Natural killer cell (primary cell): ENCODE results near the gene KLHL4. TPM values are rescaled to one million over a fixed set of nuclear protein-coding genes. Genes with fewer than 3 reads are reported as not detected.
"Not testable (repeated sequence)": the region's sequence is repeated elsewhere in the genome, so short reads cannot be mapped to it uniquely, and the experiment has no call there.

Experiments used
- ATAC-seq, 3 donors: fragments of 150-1000 bp in 2 of 3; fragments of 200-7000 bp in 1 of 3; cut with Tn5 transposase; 1 replicate in 1 of 3; 2 replicates in 2 of 3; pipeline ENCODE4 v1.10.0; 2021; ENCODE audit warnings: mild to moderate bottlenecking in 2 of 3, moderate library complexity in 2 of 3
- DNase-seq, 2 donors: peaks; one replicate each; pipeline versions ENCODE4 v3.0.0 to v3.0.0-alpha.2; 2013 to 2021; ENCODE audit warnings: mixed read lengths in 1 of 2
- H3K27ac ChIP-seq: one replicate; pipeline ENCODE4 v1.5.1; 2013; ENCODE audit warnings: mild to moderate bottlenecking, low read length
- H3K27me3 ChIP-seq: one replicate; pipeline ENCODE4 v1.6.1; 2013; ENCODE audit warnings: low read length; ENCODE audit not compliant: control insufficient read depth, insufficient read depth
- H3K36me3 ChIP-seq: one replicate; pipeline ENCODE4 v1.6.1; 2013; ENCODE audit warnings: low read length; ENCODE audit not compliant: control insufficient read depth, insufficient read depth
- H3K4me1 ChIP-seq: one replicate; pipeline ENCODE4 v1.6.1; 2013; ENCODE audit warnings: low read length; ENCODE audit not compliant: control insufficient read depth, insufficient read depth
- H3K4me3 ChIP-seq: one replicate; pipeline ENCODE4 v1.5.1; 2013; ENCODE audit warnings: low read length
- H3K9me3 ChIP-seq: one replicate; pipeline ENCODE4 v1.6.1; 2013; ENCODE audit warnings: low read length; ENCODE audit not compliant: control insufficient read depth, insufficient read depth
- H3K27ac Mint-ChIP-seq, 2 donors: one replicate each; pipeline ENCODE4 v1.8.0; 2022; ENCODE audit warnings: mild to moderate bottlenecking in 2 of 2, mixed read lengths in 2 of 2, moderate library complexity in 1 of 2
- H3K27me3 Mint-ChIP-seq, 2 donors: one replicate each; pipeline ENCODE4 v1.8.0; 2022; ENCODE audit warnings: low read depth in 2 of 2, mixed read lengths in 2 of 2
- H3K36me3 Mint-ChIP-seq: one replicate; pipeline ENCODE4 v1.8.0; 2022; ENCODE audit warnings: mixed read lengths
- H3K4me1 Mint-ChIP-seq, 2 donors: one replicate each; pipeline ENCODE4 v1.8.0; 2022; ENCODE audit warnings: mixed read lengths in 2 of 2
- H3K4me3 Mint-ChIP-seq: one replicate; pipeline ENCODE4 v1.8.0; 2022; ENCODE audit warnings: mild to moderate bottlenecking, moderate library complexity, mixed read lengths
- H3K9me3 Mint-ChIP-seq, 2 donors: one replicate each; pipeline ENCODE4 v1.8.0; 2022; ENCODE audit warnings: mixed read lengths in 2 of 2
- CTCF ChIP-seq: fragments of 200-600 bp; IDR thresholded peaks from one replicate; pipeline ENCODE4 v1.8.0; 2022; ENCODE audit warnings: antibody characterized with exemption
- WGBS: methylation state at CpG from one replicate; pipeline ENCODE4 v1.1.7; 2013; ENCODE audit warnings: missing lambda C conversion rate; ENCODE audit not compliant: insufficient coverage; 5-methylcytosine and 5-hydroxymethylcytosine counted together
- intact Hi-C: fragments of 100-400 bp; cut with micrococcal nuclease; formaldehyde crosslinking; loops from one replicate; pipeline ENCODE4 v1.14.2; 2022
- total RNA-seq, 4 donors: library from RNA; stranded (reverse); fragments of 120-200 nt in 1 of 4; gene quantifications; one replicate each; pipeline versions ENCODE4 v1.2.3 to v1.2.4, GENCODE V29; 2013 to 2022

KLHL4 gene
- total RNA-seq, 3 donors from 2014 or later (not counting 1 experiment from before 2014, with no cell fraction given) = not detected

GRCh38 chrX:87663421-87663820 lies 145.8 kb downstream of the KLHL4 start:
- ATAC-seq (no peak), DNase-seq (no peak)
- no peaks in the 10 kb centered on the region for H3K4me1 ChIP-seq
- intact Hi-C loops = no loop called here
- H3K4me1 Mint-ChIP-seq = no peaks in the 10 kb centered on the region
- H3K36me3 Mint-ChIP-seq = no peaks in the 10 kb centered on the region
- no peaks in the 10 kb centered on the region for H3K9me3 ChIP-seq
- H3K4me3 ChIP-seq = no peak overlapping the region
- no peaks in the 10 kb centered on the region for H3K27me3 Mint-ChIP-seq
- no peaks in the 10 kb centered on the region for H3K36me3 ChIP-seq
- TF ChIP-seq CTCF = no peak
- H3K27me3 ChIP-seq = no peaks in the 10 kb centered on the region
- H3K9me3 Mint-ChIP-seq = no peaks in the 10 kb centered on the region
- no peak overlapping the region for H3K27ac ChIP-seq
- no peak overlapping the region for H3K27ac Mint-ChIP-seq
- no peak overlapping the region for H3K4me3 Mint-ChIP-seq

DNA sequence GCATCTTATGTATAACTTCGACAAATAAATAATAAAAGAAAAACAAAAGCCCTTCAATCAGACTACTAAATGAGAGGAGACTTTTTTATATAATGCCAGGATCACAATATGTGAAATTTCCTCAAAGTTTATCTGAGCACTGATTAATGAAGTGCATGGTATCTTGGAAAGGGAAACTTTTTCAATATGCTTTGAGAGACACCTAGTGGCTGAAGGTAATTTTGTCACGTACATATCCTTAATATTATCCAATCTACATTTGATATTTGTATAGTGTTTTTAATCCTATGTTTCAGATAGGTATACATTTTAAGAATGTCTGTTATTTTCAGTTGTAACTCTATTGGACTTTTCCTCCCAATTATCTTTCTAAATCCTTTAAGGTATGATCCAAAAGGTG lies 146.8 kb downstream of the KLHL4 start:
- no peaks in the 10 kb centered on the region for H3K27me3 ChIP-seq
- DNase-seq = no peak
- no peak overlapping the region for H3K4me3 Mint-ChIP-seq
- H3K4me3 ChIP-seq = no peak overlapping the region
- no peaks in the 10 kb centered on the region for H3K9me3 Mint-ChIP-seq
- no peak for ATAC-seq
- H3K9me3 ChIP-seq = no peaks in the 10 kb centered on the region
- H3K36me3 ChIP-seq = no peaks in the 10 kb centered on the region
- no peak overlapping the region for H3K27ac ChIP-seq
- H3K27ac Mint-ChIP-seq = no peak overlapping the region
- no CpG with 5 or more reads among the region's 2 CpGs for WGBS
- H3K27me3 Mint-ChIP-seq = no peaks in the 10 kb centered on the region
- no peaks in the 10 kb centered on the region for H3K36me3 Mint-ChIP-seq
- no peaks in the 10 kb centered on the region for H3K4me1 ChIP-seq
- intact Hi-C loops = no loop called here
- TF ChIP-seq CTCF = no peak
- H3K4me1 Mint-ChIP-seq = no peaks in the 10 kb centered on the region

- Mint-ChIP-seq H3K27ac (no peak overlapping the region), H3K27me3 (no peaks in the 10 kb centered on the region), H3K9me3 (peaks cover 2 to 13% of the 10 kb centered on the region in 2 donors), H3K36me3 (no peaks in the 10 kb centered on the region), H3K4me3 (no peak overlapping the region), H3K4me1 (no peaks in the 10 kb centered on the region)
- no peak for ATAC-seq
- H3K9me3 ChIP-seq = no peaks in the 10 kb centered on the region
- no peak for DNase-seq
- no peak overlapping the region for H3K4me3 ChIP-seq
- H3K4me1 ChIP-seq = no peaks in the 10 kb centered on the region
- H3K27ac ChIP-seq = no peak overlapping the region
- TF ChIP-seq CTCF = no peak
- intact Hi-C loops = no loop called here
- no peaks in the 10 kb centered on the region for H3K36me3 ChIP-seq
- no CpG with 5 or more reads among the region's 1 CpG for WGBS
- H3K27me3 ChIP-seq = no peaks in the 10 kb centered on the region
Measured at GRCh38 chrX:87679849-87680248, 162.2 kb downstream of the KLHL4 start.

- intact Hi-C loops = no loop called here
Measured at GRCh38 chrX:87687703-87688102, 170.1 kb downstream of the KLHL4 start.

GRCh38 chrX:87688113-87688748 lies 170.6 kb downstream of the KLHL4 start:
- H3K4me3 ChIP-seq, H3K27ac Mint-ChIP-seq, H3K4me3 Mint-ChIP-seq, intact Hi-C loops, H3K9me3 ChIP-seq, ATAC-seq, H3K27ac ChIP-seq, H3K36me3 Mint-ChIP-seq, H3K27me3 Mint-ChIP-seq, H3K36me3 ChIP-seq, DNase-seq, H3K4me1 ChIP-seq, H3K27me3 ChIP-seq, H3K4me1 Mint-ChIP-seq: not testable (repeated sequence)
- whole genome bisulfite sequencing = 73% methylated on average over 4 of the region's 5 CpGs
- H3K9me3 Mint-ChIP-seq = peaks cover 4 to 14% of the 10 kb centered on the region in 2 donors

More at GRCh38 chrX:87687703-87688102, 170.1 kb downstream of the KLHL4 start:
- Histone ChIP-seq H3K9me3 (no peaks in the 10 kb centered on the region), H3K4me1 (no peaks in the 10 kb centered on the region), H3K27ac (no peak overlapping the region), H3K4me3 (no peak overlapping the region), H3K27me3 (no peaks in the 10 kb centered on the region), H3K36me3 (no peaks in the 10 kb centered on the region)
- no peak for TF ChIP-seq CTCF
- no peaks in the 10 kb centered on the region for H3K36me3 Mint-ChIP-seq
- DNase-seq (no peak), ATAC-seq (no peak)
- H3K27me3 Mint-ChIP-seq = no peaks in the 10 kb centered on the region
- no peak overlapping the region for H3K27ac Mint-ChIP-seq
- no peaks in the 10 kb centered on the region for H3K4me1 Mint-ChIP-seq
- no CpG with 5 or more reads among the region's 1 CpG for WGBS
- H3K4me3 Mint-ChIP-seq = no peak overlapping the region
- H3K9me3 Mint-ChIP-seq = peaks cover 5 to 14% of the 10 kb centered on the region in 2 donors
